ENCODE measurements around the gene CPLX3. TPM values are rescaled to one million over a fixed set of nuclear protein-coding genes. Genes with fewer than 3 reads are reported as not detected.

The CPLX3 gene
- polyA plus RNA-seq, 3 donors: 0.12 TPM; not detected in 2

- H3K27me3 Mint-ChIP-seq (ENCODE audit: low read depth in 3 of 3): peaks cover 0 to 1% (median 0%) of the 10 kb centered on the region in 3 donors
- DNase-seq: no peak
- no peak overlapping the region for H2AFZ ChIP-seq (ENCODE audit: insufficient read depth, low read depth, low read length, poor library complexity, severe bottlenecking)
- no peak overlapping the region for H3K4me2 ChIP-seq (replicated peaks; ENCODE audit: extremely low read depth, low read length, poor library complexity, severe bottlenecking)
- peaks cover 44 to 69% of the 10 kb centered on the region in 2 donors for H3K36me3 Mint-ChIP-seq
- peak overlapping the region in 3 of 7 donors; percentile 8 to 86 (median 37) for H3K27ac Mint-ChIP-seq
- no peak overlapping the region for H3K4me3 ChIP-seq (replicated peaks in 1 of 3; ENCODE audit: low read depth in 2 of 3, low read length in 3 of 3)
- H3K4me1 ChIP-seq (ENCODE audit: control insufficient read depth in 1 of 2, insufficient read depth in 2 of 2, low read length in 2 of 2): peaks cover 4 to 14% of the 10 kb centered on the region in 2 donors
- H3K9me3 ChIP-seq (replicated peaks in 1 of 2; ENCODE audit: control insufficient read depth in 1 of 2, insufficient read depth in 1 of 2, low read length in 2 of 2): no peaks in the 10 kb centered on the region
- peaks cover 99% of the 10 kb centered on the region for H4K20me1 ChIP-seq (ENCODE audit: insufficient read depth, low read length)
- peaks cover 32% of the 10 kb centered on the region for H3K4me1 Mint-ChIP-seq
- WGBS (ENCODE audit: insufficient coverage): no CpG with 5 or more reads among the region's 2 CpGs
- H3K36me3 ChIP-seq (replicated peaks in 1 of 2; ENCODE audit: control insufficient read depth in 1 of 2, insufficient read depth in 2 of 2, low read length in 2 of 2): peaks cover 50 to 56% of the 10 kb centered on the region in 2 donors
- H3K27me3 ChIP-seq (ENCODE audit: control insufficient read depth in 2 of 2, insufficient read depth in 2 of 2, low read length in 2 of 2): no peaks in the 10 kb centered on the region
- no peaks in the 10 kb centered on the region for H3K9me3 Mint-ChIP-seq
- H3K27ac ChIP-seq (ENCODE audit: low read depth in 1 of 2, low read length in 2 of 2): no peak overlapping the region
- no peak overlapping the region for H3K9ac ChIP-seq (ENCODE audit: insufficient read depth, low read length, poor library complexity, severe bottlenecking)
- TF ChIP-seq, protein P1, sequence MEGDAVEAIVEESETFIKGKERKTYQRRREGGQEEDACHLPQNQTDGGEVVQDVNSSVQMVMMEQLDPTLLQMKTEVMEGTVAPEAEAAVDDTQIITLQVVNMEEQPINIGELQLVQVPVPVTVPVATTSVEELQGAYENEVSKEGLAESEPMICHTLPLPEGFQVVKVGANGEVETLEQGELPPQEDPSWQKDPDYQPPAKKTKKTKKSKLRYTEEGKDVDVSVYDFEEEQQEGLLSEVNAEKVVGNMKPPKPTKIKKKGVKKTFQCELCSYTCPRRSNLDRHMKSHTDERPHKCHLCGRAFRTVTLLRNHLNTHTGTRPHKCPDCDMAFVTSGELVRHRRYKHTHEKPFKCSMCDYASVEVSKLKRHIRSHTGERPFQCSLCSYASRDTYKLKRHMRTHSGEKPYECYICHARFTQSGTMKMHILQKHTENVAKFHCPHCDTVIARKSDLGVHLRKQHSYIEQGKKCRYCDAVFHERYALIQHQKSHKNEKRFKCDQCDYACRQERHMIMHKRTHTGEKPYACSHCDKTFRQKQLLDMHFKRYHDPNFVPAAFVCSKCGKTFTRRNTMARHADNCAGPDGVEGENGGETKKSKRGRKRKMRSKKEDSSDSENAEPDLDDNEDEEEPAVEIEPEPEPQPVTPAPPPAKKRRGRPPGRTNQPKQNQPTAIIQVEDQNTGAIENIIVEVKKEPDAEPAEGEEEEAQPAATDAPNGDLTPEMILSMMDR (IDR thresholded peaks at IDR 0.05): no peak
- peaks cover 71% of the 10 kb centered on the region for H3K79me2 ChIP-seq (ENCODE audit: insufficient read depth, low read length)
- H3K4me3 Mint-ChIP-seq: no peak overlapping the region
- intact Hi-C loops (cut with micrococcal nuclease): no loop called here
Measured at GRCh38 chr15:74855857-74856256, 29.4 kb downstream of the CPLX3 start.

GRCh38 chr15:74856537-74856936 is 30.1 kb downstream of the CPLX3 start:
- Histone ChIP-seq H3K27me3 (ENCODE audit: control insufficient read depth in 2 of 2, insufficient read depth in 2 of 2, low read length in 2 of 2) (no peaks in the 10 kb centered on the region), H3K9me3 (replicated peaks in 1 of 2; ENCODE audit: control insufficient read depth in 1 of 2, insufficient read depth in 1 of 2, low read length in 2 of 2) (no peaks in the 10 kb centered on the region), H3K4me2 (replicated peaks; ENCODE audit: extremely low read depth, low read length, poor library complexity, severe bottlenecking) (no peak overlapping the region), H3K4me1 (ENCODE audit: control insufficient read depth in 1 of 2, insufficient read depth in 2 of 2, low read length in 2 of 2) (peaks cover 4 to 14% of the 10 kb centered on the region in 2 donors), H3K4me3 (replicated peaks in 1 of 3; ENCODE audit: low read depth in 2 of 3, low read length in 3 of 3) (no peak overlapping the region), H3K27ac (ENCODE audit: low read depth in 1 of 2, low read length in 2 of 2) (peak overlapping the region in 1 of 2 donors; percentile 42), H4K20me1 (ENCODE audit: insufficient read depth, low read length) (peaks cover 99% of the 10 kb centered on the region), H3K79me2 (ENCODE audit: insufficient read depth, low read length) (peaks cover 77% of the 10 kb centered on the region), H3K9ac (ENCODE audit: insufficient read depth, low read length, poor library complexity, severe bottlenecking) (no peak overlapping the region), H2AFZ (ENCODE audit: insufficient read depth, low read depth, low read length, poor library complexity, severe bottlenecking) (no peak overlapping the region), H3K36me3 (replicated peaks in 1 of 2; ENCODE audit: control insufficient read depth in 1 of 2, insufficient read depth in 2 of 2, low read length in 2 of 2) (peaks cover 43 to 54% of the 10 kb centered on the region in 2 donors)
- peaks cover 32% of the 10 kb centered on the region for H3K4me1 Mint-ChIP-seq
- H3K36me3 Mint-ChIP-seq: peaks cover 40 to 62% of the 10 kb centered on the region in 2 donors
- H3K27me3 Mint-ChIP-seq (ENCODE audit: low read depth in 3 of 3): peaks cover 0 to 1% (median 0%) of the 10 kb centered on the region in 3 donors
- H3K27ac Mint-ChIP-seq: no peak overlapping the region
- DNase-seq: no peak
- WGBS (ENCODE audit: insufficient coverage): no CpG with 5 or more reads among the region's 1 CpG
- no peaks in the 10 kb centered on the region for H3K9me3 Mint-ChIP-seq
- no peak overlapping the region for H3K4me3 Mint-ChIP-seq
- intact Hi-C loops (cut with micrococcal nuclease): no loop called here
- TF ChIP-seq, protein P1 (IDR thresholded peaks at IDR 0.05): no peak
